NCI-H524 (cell line): ENCODE data around the gene LSM11.

Source experiments
- DNase-seq, 2 experiments: peaks; one replicate each; lab custom pipeline; 2025; lab: John Stamatoyannopoulos, UW

Gene LSM11

GRCh38 chr5:157734436-157734835 lies 9.1 kb upstream of the LSM11 start:
- no peak for DNase-seq

DNA sequence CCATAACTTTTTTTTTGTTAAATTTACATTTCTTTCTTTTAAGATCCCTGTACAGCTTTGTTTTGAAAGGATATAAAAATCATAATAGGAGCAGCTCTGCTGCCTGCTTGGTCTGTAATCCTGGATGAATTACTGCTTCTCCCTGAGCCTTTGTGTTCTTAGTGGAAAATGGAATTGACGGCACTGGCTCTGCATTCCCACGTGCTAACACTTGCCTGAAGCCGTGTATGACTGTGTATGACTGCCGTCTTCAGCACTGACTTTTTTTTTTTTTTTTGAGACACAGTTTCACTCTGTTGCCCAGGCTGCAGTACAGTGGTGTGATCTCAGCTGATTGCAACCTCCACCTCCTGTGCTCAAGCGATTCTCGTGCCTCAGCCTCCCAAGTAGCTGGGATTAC lies 7.5 kb upstream of the LSM11 start:
- no peak for DNase-seq

GRCh38 chr5:157739388-157740228 lies 3.9 kb upstream of the LSM11 start:
- DNase-seq, result no peak

GRCh38 chr5:157740229-157740610 lies 3.3 kb upstream of the LSM11 start:
- DNase-seq, result peak in 1 of 2 experiments; percentile 40

DNA sequence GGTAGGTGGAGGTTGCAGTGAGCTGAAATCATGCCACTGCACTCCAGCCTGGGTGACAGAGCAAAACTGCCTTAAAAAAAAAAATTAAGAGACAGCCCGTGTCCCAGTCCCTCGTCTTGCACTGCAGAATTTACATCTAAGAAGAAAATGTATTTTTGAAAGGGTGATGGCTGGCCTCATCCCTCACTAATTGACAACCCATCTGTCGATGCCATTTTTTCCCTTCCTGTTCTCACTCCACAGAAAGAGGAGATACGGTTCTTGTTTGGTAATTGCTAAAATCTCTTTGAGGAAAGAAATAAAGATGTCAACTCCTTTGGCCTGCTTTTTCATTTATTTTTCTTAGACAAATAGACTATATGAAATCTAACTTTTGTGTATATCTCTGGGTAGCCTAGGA lies 2.4 kb upstream of the LSM11 start:
- DNase-seq, result no peak

GRCh38 chr5:157744051-157745011 lies 819 bp downstream of the LSM11 start:
- DNase-seq, result peak; percentile 65 to 89

DNA sequence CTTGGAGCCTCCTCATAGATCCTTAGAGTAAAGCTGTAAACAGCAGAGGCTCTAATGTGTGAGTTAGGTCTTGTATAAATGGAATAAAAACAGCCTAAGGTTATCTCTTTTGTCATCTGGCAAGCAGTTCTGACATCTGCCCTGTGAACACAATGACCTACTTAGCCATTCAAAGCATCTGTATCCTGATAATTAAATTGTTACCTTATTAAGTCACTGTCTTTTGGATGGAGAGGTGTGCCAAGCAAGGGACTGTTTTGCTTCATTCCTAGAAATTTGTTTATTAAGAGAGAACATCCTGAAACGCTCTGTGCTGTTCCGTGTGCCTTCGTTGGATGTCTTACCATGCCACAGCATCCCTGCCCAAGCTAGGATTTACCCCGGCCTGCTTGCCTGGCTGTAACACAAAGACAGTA lies 1.5 kb downstream of the LSM11 start:
- peak; percentile 48 to 89 for DNase-seq

DNA sequence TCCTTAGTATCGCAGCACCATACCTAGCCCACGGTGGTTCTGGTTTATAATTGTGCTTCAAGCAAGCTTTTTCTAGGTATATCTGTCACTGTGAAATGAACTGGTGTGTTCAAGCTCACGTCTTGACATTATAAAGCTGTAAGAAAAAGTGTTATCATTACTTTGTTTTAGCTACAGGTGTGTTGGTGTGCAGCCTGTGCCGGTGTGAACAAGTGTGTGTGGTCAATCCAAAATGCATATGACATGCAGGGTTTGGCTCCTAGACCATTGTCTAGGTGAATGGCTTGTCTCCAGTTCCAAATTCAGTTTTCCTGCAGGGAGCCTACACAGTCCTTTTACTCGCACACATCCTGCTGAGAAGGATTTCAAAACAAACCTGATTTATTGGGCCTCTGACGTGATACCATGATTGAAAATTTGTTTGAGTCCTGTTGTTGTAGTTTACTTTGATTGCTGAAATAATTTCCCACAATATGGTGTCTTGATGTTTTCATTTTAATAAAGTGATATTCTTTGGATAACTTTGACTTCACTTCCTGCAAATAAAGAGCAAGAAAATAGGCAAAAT lies 3.7 kb downstream of the LSM11 start:
- DNase-seq, result no peak

- DNase-seq, result no peak
Measured at GRCh38 chr5:157747766-157748700, 4.5 kb downstream of the LSM11 start.

GRCh38 chr5:157748760-157749461 lies 5.4 kb downstream of the LSM11 start:
- no peak for DNase-seq

- DNase-seq, result no peak
Measured at GRCh38 chr5:157749462-157749799, 5.9 kb downstream of the LSM11 start.

GRCh38 chr5:157750320-157750719 lies 6.8 kb downstream of the LSM11 start:
- DNase-seq, result no peak

GRCh38 chr5:157756122-157756521 lies 12.6 kb downstream of the LSM11 start:
- DNase-seq, result no peak

DNA sequence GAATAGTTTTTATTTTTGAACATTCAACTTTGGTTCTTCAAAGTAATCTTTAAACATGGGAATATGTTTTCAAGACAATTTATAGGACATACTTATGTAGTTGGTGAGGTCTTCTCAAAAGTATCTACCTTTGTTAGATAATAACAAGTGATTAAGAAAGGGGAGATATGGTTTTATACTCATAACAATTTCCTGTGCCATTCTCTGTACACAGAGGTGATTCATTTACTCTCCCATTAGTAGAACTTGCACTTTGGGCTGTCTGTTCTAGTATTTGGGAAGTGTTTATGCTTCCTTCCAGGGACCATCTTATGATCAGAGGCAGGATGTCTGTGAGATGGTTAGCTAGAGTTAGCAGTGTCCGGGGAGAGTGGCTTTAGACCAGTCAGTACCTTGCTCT lies 15.2 kb downstream of the LSM11 start:
- no peak for DNase-seq

DNA sequence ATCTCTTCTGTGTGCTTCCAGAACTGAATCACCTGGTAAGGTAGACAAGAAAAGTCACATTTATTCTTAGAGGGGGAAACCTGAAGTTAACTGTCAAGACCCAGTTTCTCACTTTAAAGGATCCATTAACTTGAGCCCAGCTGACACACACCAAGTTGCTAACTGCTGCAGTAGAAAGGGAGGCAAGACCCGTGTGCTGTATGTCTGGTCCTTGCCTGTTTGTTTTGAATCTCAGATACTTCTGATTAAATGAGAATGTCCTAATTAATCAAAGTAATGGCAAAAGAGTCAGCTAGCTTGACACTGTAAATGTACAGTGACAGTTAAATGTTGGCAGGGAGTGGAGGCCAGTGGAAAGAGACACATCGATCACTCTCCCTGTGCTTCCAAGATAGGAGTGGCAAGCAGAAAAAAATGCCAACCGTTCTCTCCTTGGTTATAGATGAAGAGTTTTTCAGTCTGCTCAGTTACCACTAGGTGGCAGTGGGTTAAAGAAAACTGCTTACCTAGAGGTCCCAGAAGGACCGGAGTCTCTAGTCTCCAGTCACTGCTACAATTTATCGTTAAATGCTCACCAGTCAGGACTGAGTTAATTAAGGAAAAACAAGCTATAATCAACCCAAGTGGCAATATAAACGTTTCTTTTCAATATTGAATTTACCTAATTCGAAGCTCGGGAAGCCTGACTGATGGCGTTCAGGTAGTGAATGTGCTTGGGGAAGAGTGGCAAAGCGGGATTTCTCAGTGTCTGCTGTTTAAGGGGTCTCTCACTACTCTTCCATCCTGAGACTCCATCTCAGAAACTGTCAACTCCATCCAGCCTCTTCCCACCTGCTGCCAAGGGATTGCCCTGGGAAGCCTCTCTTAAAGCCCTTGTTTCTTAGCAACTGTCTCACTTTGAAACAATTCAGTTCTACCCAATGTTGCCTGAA lies 18.4 kb downstream of the LSM11 start:
- peak in 1 of 2 experiments; percentile 71 for DNase-seq

GRCh38 chr5:157764531-157764930 lies 21.0 kb downstream of the LSM11 start:
- DNase-seq, result no peak

DNA sequence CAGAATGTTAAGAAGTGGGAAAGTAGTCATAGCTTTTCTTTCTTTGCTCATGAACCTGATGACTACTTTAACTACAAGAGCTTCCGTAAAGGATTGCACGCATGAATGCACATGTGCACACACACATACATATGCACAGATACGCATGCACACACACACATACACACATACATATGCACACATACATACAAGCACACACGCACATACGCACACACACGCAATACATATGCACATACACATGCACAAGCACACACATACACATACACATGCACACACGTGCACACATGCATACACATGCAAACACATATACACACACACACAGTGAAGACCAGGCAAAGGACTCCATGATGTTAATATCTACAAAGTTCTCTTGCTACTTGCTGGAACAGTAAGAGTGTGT lies 22.9 kb downstream of the LSM11 start:
- no peak for DNase-seq

DNA sequence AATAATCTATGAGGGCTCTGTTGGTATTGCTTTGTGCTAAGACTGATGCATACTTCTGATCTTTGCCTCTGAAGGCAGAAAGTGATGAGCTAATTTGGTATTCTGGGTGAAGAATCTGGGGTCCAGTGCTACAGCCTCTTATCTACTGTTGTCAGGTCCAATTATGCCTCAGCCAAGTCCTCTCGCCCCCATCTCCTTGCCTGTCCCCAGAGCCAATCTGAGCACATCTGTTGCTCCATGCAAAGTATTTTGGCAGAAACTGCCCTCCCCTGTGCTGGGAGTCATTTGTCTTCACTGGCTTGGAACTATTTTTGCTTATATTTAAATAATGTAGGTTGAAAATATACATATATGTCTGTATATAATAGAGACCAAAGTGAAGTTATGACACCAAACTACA lies 23.4 kb downstream of the LSM11 start:
- DNase-seq, result no peak

DNA sequence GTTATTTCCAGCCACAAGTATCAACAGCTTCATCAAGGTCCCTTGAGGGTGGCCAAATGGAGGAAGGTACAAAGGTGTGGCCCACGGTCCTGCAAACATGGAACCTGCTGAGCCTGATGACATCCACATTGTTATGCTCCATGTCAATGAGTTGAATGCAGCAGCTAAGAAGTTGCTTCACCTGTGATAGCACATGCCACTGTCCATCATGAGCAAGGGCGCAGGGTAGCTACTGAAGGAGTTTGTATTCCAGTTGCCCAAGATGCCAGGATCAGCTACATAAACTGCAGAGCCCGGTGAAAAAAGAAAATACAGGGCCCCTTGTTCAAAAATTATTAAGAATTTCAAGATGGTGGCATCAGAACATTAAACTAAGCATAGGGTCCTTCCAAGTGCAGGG lies 24.2 kb downstream of the LSM11 start:
- no peak for DNase-seq

GRCh38 chr5:157770665-157771064 lies 27.2 kb downstream of the LSM11 start:
- no peak for DNase-seq
